ENCODE data around the gene BCL11A. TPM values are rescaled to one million over a fixed set of nuclear protein-coding genes. Genes with fewer than 3 reads are reported as not detected.

BCL11A gene
- polyA plus RNA-seq, 2 of the 4 experiments (the other 2 are of a cell fraction): 0.12 to 0.13 TPM

DNA sequence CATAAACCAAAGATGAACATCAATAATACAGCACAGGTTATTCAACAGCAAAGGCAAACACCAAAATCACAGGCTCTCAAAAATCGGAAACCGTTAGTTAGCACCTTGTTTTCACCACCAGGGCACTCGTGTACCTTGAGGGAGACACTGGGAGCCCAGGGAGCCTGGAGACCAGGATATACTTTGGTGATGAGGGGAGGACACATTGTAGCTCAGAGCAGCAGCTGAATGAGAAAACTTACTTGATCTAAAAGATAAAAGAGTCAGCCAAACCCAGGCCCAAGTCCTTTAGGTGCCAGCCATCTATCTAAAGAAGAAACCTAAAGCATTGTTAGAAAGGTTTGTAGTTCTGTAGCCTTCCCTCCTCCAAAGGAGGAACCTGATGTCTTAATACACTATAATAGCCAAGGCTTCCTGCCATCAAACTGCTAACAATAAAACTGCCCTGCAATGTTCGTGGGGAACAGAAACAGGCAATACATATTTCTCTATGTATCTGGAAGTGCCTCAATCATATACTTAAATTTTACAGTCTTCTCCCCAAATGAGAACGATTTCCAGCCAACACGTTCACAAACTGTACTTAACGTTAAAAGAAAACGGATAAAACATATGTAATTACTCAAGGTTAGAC is 19.3 kb downstream of the BCL11A start (continued):
- TF ChIP-seq, protein P1, sequence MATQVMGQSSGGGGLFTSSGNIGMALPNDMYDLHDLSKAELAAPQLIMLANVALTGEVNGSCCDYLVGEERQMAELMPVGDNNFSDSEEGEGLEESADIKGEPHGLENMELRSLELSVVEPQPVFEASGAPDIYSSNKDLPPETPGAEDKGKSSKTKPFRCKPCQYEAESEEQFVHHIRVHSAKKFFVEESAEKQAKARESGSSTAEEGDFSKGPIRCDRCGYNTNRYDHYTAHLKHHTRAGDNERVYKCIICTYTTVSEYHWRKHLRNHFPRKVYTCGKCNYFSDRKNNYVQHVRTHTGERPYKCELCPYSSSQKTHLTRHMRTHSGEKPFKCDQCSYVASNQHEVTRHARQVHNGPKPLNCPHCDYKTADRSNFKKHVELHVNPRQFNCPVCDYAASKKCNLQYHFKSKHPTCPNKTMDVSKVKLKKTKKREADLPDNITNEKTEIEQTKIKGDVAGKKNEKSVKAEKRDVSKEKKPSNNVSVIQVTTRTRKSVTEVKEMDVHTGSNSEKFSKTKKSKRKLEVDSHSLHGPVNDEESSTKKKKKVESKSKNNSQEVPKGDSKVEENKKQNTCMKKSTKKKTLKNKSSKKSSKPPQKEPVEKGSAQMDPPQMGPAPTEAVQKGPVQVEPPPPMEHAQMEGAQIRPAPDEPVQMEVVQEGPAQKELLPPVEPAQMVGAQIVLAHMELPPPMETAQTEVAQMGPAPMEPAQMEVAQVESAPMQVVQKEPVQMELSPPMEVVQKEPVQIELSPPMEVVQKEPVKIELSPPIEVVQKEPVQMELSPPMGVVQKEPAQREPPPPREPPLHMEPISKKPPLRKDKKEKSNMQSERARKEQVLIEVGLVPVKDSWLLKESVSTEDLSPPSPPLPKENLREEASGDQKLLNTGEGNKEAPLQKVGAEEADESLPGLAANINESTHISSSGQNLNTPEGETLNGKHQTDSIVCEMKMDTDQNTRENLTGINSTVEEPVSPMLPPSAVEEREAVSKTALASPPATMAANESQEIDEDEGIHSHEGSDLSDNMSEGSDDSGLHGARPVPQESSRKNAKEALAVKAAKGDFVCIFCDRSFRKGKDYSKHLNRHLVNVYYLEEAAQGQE (IDR thresholded peaks at IDR 0.05): no peak
- TF ChIP-seq, protein P2, sequence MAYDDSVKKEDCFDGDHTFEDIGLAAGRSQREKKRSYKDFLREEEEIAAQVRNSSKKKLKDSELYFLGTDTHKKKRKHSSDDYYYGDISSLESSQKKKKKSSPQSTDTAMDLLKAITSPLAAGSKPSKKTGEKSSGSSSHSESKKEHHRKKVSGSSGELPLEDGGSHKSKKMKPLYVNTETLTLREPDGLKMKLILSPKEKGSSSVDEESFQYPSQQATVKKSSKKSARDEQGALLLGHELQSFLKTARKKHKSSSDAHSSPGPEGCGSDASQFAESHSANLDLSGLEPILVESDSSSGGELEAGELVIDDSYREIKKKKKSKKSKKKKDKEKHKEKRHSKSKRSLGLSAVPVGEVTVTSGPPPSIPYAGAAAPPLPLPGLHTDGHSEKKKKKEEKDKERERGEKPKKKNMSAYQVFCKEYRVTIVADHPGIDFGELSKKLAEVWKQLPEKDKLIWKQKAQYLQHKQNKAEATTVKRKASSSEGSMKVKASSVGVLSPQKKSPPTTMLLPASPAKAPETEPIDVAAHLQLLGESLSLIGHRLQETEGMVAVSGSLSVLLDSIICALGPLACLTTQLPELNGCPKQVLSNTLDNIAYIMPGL (CRISPR knock-in tag; IDR thresholded peaks at IDR 0.05; ENCODE audit: borderline replicate concordance): no peak
- TF ChIP-seq MYC (IDR thresholded peaks at IDR 0.05; ENCODE audit: borderline replicate concordance, low read length): no peak
- TF ChIP-seq HOXB5 (CRISPR knock-in tag; IDR thresholded peaks at IDR 0.05): no peak
- TF ChIP-seq, protein P3, sequence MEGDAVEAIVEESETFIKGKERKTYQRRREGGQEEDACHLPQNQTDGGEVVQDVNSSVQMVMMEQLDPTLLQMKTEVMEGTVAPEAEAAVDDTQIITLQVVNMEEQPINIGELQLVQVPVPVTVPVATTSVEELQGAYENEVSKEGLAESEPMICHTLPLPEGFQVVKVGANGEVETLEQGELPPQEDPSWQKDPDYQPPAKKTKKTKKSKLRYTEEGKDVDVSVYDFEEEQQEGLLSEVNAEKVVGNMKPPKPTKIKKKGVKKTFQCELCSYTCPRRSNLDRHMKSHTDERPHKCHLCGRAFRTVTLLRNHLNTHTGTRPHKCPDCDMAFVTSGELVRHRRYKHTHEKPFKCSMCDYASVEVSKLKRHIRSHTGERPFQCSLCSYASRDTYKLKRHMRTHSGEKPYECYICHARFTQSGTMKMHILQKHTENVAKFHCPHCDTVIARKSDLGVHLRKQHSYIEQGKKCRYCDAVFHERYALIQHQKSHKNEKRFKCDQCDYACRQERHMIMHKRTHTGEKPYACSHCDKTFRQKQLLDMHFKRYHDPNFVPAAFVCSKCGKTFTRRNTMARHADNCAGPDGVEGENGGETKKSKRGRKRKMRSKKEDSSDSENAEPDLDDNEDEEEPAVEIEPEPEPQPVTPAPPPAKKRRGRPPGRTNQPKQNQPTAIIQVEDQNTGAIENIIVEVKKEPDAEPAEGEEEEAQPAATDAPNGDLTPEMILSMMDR (IDR thresholded peaks at IDR 0.05): no peak
- TF ChIP-seq NPAS2 (CRISPR knock-in tag; IDR thresholded peaks at IDR 0.05; ENCODE audit: borderline replicate concordance): no peak
- no peak for TF ChIP-seq RAD21 (conservative IDR thresholded peaks at IDR 0.05 in 1 of 2, IDR thresholded peaks at IDR 0.05 in 1 of 2)

DNA sequence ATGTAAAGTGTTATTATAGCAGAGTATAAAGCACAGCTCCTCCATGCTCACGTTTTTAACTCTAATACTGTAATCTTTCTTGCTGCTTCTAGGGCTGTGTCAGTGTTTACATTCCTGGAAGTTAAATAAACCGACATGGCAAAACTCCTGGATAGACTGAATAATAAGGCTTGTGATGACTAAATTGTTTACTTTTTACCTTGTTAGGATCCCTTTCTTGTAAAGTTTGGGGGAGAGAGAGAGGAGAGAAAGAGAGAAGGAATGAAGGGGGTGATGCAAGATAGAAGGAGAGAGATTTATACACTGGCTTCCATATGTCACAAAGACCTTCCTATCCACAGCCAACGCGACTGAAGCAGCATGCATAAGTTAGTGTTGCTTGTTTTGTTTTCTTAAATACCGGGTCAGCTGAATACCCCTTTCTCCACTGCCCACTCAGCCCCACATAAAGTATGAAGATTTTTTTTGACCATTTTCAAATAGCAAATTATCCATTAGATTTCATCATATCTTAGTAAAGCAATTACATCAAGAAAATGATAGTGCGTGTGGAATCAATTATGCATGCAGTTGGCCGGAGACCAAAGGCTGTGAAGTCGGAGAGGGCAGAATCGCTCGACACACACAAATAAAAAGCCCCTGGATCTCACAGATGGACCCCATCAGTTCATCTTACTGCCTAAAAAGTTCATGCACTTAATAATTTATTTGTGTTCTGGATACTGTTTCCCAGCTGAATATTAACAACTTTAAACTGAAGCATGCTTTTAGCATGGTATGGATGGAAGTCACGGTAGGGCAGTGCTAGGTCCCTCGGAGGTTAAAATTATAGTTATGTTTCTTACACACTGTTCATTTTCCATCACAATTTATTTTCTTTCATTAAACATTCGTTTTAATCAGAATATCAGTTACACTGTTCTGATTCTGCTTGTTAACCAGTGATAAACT is 20.1 kb downstream of the BCL11A start:
- Histone ChIP-seq H3K9me3 (no peaks in the 10 kb centered on the region), H3K4me1 (peaks cover 11% of the 10 kb centered on the region), H3K27ac (no peak overlapping the region), H3K4me2 (peak overlapping the region; percentile 5; the same call in 1 of the 3 replicates), H3K4me3 (no peak overlapping the region)
- FAIRE-seq (no peak), DNase-seq (ENCODE audit: low read depth in 1 of 2, low spot score in 1 of 2) (no peak), ATAC-seq (peak in 1 of 2 experiments; percentile 29; a peak in 1 of 6 replicates)
- POLR2A ChIA-PET: interaction anchor here (0.5 kb wide), 1 partner anchor 20 kb away, joined by 5 read pairs; the partner anchor contains the start of gene BCL11A
- CTCF ChIA-PET: interaction anchor here (1.2 kb wide), 1 partner anchor 16 kb away, joined by 3 read pairs; no protein-coding TSS in a partner anchor
- TF ChIP-seq FOSL2 (IDR thresholded peaks at IDR 0.05) (no peak), FOSL2 (CRISPR knock-in tag; IDR thresholded peaks at IDR 0.05) (no peak), RCOR1 (IDR thresholded peaks at IDR 0.05; ENCODE audit: low read depth, low read length) (no peak)
- 50% methylated on average over 13 of the region's 13 CpGs for WGBS (ENCODE audit: missing lambda C conversion rate)

DNA sequence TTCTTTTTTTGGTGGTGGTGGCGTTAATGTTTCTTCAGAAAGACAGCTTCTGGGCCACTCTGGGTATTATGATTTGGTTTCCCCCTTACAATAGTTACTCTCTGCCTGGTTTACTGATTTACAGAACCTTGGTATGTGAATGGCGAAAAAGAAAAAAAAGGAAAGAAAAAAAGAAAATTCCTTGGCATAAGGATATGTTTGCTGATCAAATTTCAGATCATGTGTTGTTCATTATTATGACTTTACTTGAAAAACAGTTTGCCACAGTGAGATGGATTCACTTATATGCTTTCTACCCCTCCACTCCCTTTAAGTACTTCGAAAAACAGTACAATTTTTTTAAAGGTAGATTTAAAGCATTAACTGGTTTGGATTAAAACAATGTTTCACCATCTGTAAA is 21.0 kb downstream of the BCL11A start:
- peaks cover 11% of the 10 kb centered on the region for H3K4me1 ChIP-seq
- DNase-seq (ENCODE audit: low read depth in 1 of 2, low spot score in 1 of 2): no peak
- H3K27ac ChIP-seq: no peak overlapping the region
- no peaks in the 10 kb centered on the region for H3K9me3 ChIP-seq
- CTCF ChIA-PET: no interaction called here
- TF ChIP-seq SMC3 (IDR thresholded peaks at IDR 0.05) (no peak), RNF2 (IDR thresholded peaks at IDR 0.05; ENCODE audit: borderline replicate concordance, low read depth) (peak; percentile 58; the same call in 1 of the 2 replicates)
- WGBS (ENCODE audit: missing lambda C conversion rate): 24% methylated on average over 3 of the region's 3 CpGs
- no peak overlapping the region for H3K4me3 ChIP-seq
- POLR2A ChIA-PET: interaction anchor here (0.5 kb wide), 1 partner anchor 21 kb away, joined by 5 read pairs; the partner anchor contains the start of gene BCL11A
- H3K4me2 ChIP-seq: peak overlapping the region; percentile 5; the same call in 1 of the 3 replicates
- no peak for ATAC-seq
- no peak for FAIRE-seq
